GM21723 (cell line): Measurements from ENCODE around the gene TOR4A.

Experiments
- ATAC-seq: cut with Tn5 transposase; IDR thresholded peaks from one replicate; pipeline ENCODE4 v1.9.1; 2021; ENCODE audit warnings: mild to moderate bottlenecking, moderate library complexity; ENCODE audit not compliant: unreplicated experiment

Gene TOR4A

GRCh38 chr9:137270929-137271695, 6.4 kb upstream of the TOR4A start:
- ATAC-seq: no peak

GRCh38 chr9:137271696-137272076, 5.8 kb upstream of the TOR4A start:
- ATAC-seq: no peak

- no peak for ATAC-seq
These were observed 5.1 kb upstream of the TOR4A start for GRCh38 chr9:137272241-137273094.

GRCh38 chr9:137273095-137273490, 4.4 kb upstream of the TOR4A start:
- no peak for ATAC-seq

GRCh38 chr9:137273611-137274320, 3.8 kb upstream of the TOR4A start:
- ATAC-seq: no peak

- ATAC-seq: no peak
These were observed 2.3 kb upstream of the TOR4A start for GRCh38 chr9:137275203-137275587.

- no peak for ATAC-seq
These were observed 1.7 kb upstream of the TOR4A start for GRCh38 chr9:137275588-137276472.

- no peak for ATAC-seq
These were observed 825 bp upstream of the TOR4A start for GRCh38 chr9:137276473-137277328.

- ATAC-seq: no peak
These were observed 655 bp downstream of the TOR4A start for GRCh38 chr9:137278061-137278701.

- ATAC-seq: no peak
These were observed 1.5 kb downstream of the TOR4A start for GRCh38 chr9:137278721-137279711.

GRCh38 chr9:137279741-137280473, 2.4 kb downstream of the TOR4A start:
- ATAC-seq: no peak

- no peak for ATAC-seq
These were observed 3.2 kb downstream of the TOR4A start for GRCh38 chr9:137280474-137281344.

- no peak for ATAC-seq
These were observed 4.0 kb downstream of the TOR4A start for GRCh38 chr9:137281345-137282116.

GRCh38 chr9:137286975-137287383, 9.5 kb downstream of the TOR4A start:
- ATAC-seq: no peak

- no peak for ATAC-seq
These were observed 15.6 kb downstream of the TOR4A start for GRCh38 chr9:137293094-137293481.
